Neural progenitor cell (in vitro differentiated cells): Measurements from ENCODE around the gene DEDD2.
"Not testable (repeated sequence)": the region's sequence is repeated elsewhere in the genome, so short reads cannot be mapped to it uniquely, and the experiment has no call there.

Source experiments
- CTCF ChIP-seq: fragments of 200-600 bp; sonication (generic); IDR thresholded peaks from 2 replicates; pipeline ENCODE4 v1.5.1; 2017; ENCODE audit warnings: antibody characterized with exemption, mild to moderate bottlenecking
- EZH2phosphoT487 ChIP-seq: fragments of 200-600 bp; sonication (generic); IDR thresholded peaks from 2 replicates; pipeline ENCODE4 v1.6.1; 2017; ENCODE audit warnings: antibody characterized with exemption

DNA sequence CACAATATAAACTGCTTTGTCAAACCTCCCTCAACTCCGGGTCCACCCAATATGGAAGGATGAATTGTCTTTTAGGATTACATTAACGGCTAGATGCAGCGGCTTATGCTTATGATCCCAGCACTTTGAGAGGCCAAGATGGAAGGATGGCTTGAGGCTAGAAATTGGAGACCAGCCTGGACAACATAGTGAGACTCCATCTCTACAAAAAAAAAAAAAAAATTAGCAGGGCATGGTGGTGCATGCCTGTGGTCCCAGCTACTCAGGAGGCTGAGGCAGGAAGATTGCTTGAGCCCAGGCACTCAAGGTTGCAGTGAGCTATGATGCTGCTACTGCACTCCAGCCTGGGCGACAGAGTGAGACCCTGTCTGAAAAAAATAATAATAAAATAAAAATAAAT, 48.6 kb upstream of the DEDD2 start:
- TF ChIP-seq CTCF, EZH2phosphoT487: not testable (repeated sequence)
